Upper lobe of left lung (tissue), 6 donors: ENCODE measurements around the gene FBXL2. TPM values are rescaled to one million over a fixed set of nuclear protein-coding genes. Genes with fewer than 3 reads are reported as not detected.

Experiments used
- ATAC-seq, 2 donors: fragments of 200-7000 bp; cut with Tn5 transposase; one replicate each; pipeline ENCODE4 v1.9.1; 2022; ENCODE audit warnings: mild to moderate bottlenecking in 2 of 2, moderate library complexity in 2 of 2; ENCODE audit not compliant: low FRiP score in 2 of 2
- DNase-seq, 2 donors: peaks; one replicate each; pipeline ENCODE4 v3.0.0-alpha.2; 2019 to 2020
- H3K27ac ChIP-seq, 4 donors: fragments of 200-600 bp; sonication (generic); one replicate each; pipeline ENCODE4 v1.5.1; 2016 to 2019
- H3K27me3 ChIP-seq, 4 donors: fragments of 200-600 bp; sonication (generic); one replicate each; pipeline ENCODE4 v1.5.1; 2017 to 2019
- H3K36me3 ChIP-seq, 4 donors: fragments of 200-600 bp; sonication (generic); one replicate each; pipeline ENCODE4 v1.5.1; 2016 to 2019
- H3K4me1 ChIP-seq, 4 donors: fragments of 200-600 bp; sonication (generic); one replicate each; pipeline ENCODE4 v1.5.1; 2018 to 2019
- H3K4me3 ChIP-seq, 4 donors: fragments of 200-600 bp; sonication (generic); one replicate each; pipeline ENCODE4 v1.5.1; 2017 to 2019; ENCODE audit warnings: mild to moderate bottlenecking in 2 of 4, moderate library complexity in 1 of 4
- H3K9me3 ChIP-seq, 4 donors: fragments of 200-600 bp; sonication (generic); one replicate each; pipeline ENCODE4 v1.5.1; 2018 to 2019
- EP300 ChIP-seq, 4 donors: sonication (generic); formaldehyde crosslinking; IDR thresholded peaks; one replicate each; pipeline ENCODE4 v1.5.1; 2017; ENCODE audit warnings: antibody characterized with exemption in 4 of 4, control low read depth in 2 of 4
- POLR2A ChIP-seq, 4 donors: fragments of 450-650 bp; IDR thresholded peaks; one replicate each; pipeline ENCODE4 v1.5.1; 2016 to 2017; ENCODE audit warnings: antibody characterized with exemption in 4 of 4, mild to moderate bottlenecking in 2 of 4
- POLR2AphosphoS5 ChIP-seq, 2 donors: sonication (generic); formaldehyde crosslinking; IDR thresholded peaks; one replicate each; pipeline ENCODE4 v1.5.1; 2017; ENCODE audit warnings: antibody characterized with exemption in 2 of 2
- WGBS, 2 donors: methylation state at CpG; one replicate each; pipeline ENCODE4 v1.1.5; 2017 to 2018; 5-methylcytosine and 5-hydroxymethylcytosine counted together
- total RNA-seq, 6 donors: library from RNA; depleted of rRNA in 4 of 6; stranded (reverse); fragments of >200 nt in 4 of 6; gene quantifications; one replicate each; pipeline versions ENCODE4 v1.1.0 to v1.2.1, GENCODE V29; 2016 to 2021
- TF ChIP-seq, protein P1 (sequence below), 6 experiments: fragments of 450-650 bp in 4 of 6; fragments of 200-600 bp in 2 of 6; sonication (generic) in 2 of 6; IDR thresholded peaks; one replicate each; pipeline ENCODE4 v1.5.1; 2016 to 2019; ENCODE audit warnings: antibody characterized with exemption in 6 of 6
- donor health status: DM: no; HTN: no; CAD: no; lungs with moderate emphysema.
- donor health status: DM: no; HTN: yes; CAD: no; lungs with severe emphysema.

Gene FBXL2
- total RNA-seq, 6 donors from 2014 or later, result 5.6 to 23.0 (median 9.7) TPM

DNA sequence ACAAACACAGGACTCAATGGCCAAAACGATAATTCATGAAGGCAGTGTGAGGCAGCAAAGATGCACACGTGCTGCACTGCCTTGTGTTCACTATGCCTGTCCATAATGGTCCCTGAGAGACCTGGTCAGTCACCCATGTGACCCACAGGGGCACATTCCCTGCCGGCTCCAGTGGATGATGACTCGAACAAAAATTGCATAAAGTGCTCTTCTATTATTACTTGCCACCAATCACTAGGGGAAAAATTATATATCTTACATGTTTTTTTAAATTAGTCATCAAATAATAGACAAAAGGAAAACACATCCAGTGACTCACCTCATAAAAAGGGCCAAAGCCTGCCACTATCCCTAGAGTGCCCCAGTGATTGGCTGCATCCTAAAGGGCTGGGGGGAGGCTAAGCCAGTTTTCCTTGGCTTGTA, 115.5 kb downstream of the FBXL2 start:
- ATAC-seq (no peak), DNase-seq (no peak)
- Histone ChIP-seq H3K4me3 (no peak overlapping the region), H3K27ac (no peak overlapping the region), H3K4me1 (no peaks in the 10 kb centered on the region), H3K36me3 (peaks cover 20 to 94% (median 64%) of the 10 kb centered on the region in 4 donors), H3K9me3 (no peaks in the 10 kb centered on the region), H3K27me3 (no peaks in the 10 kb centered on the region)
- 69 to 82% methylated on average over 4 of the region's 4 CpGs for WGBS, 2 donors
- TF ChIP-seq, protein P1, sequence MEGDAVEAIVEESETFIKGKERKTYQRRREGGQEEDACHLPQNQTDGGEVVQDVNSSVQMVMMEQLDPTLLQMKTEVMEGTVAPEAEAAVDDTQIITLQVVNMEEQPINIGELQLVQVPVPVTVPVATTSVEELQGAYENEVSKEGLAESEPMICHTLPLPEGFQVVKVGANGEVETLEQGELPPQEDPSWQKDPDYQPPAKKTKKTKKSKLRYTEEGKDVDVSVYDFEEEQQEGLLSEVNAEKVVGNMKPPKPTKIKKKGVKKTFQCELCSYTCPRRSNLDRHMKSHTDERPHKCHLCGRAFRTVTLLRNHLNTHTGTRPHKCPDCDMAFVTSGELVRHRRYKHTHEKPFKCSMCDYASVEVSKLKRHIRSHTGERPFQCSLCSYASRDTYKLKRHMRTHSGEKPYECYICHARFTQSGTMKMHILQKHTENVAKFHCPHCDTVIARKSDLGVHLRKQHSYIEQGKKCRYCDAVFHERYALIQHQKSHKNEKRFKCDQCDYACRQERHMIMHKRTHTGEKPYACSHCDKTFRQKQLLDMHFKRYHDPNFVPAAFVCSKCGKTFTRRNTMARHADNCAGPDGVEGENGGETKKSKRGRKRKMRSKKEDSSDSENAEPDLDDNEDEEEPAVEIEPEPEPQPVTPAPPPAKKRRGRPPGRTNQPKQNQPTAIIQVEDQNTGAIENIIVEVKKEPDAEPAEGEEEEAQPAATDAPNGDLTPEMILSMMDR (IDR thresholded peaks at IDR 0.05), result no peak
- no peak for TF ChIP-seq POLR2AphosphoS5 (IDR thresholded peaks at IDR 0.05)
- TF ChIP-seq EP300 (IDR thresholded peaks at IDR 0.05), result no peak
- no peak for TF ChIP-seq POLR2A (IDR thresholded peaks at IDR 0.05)

- H3K4me1 ChIP-seq, result no peaks in the 10 kb centered on the region
- H3K36me3 ChIP-seq, result peaks cover 30 to 98% (median 72%) of the 10 kb centered on the region in 4 donors
- DNase-seq, result no peak
- H3K4me3 ChIP-seq, result no peak overlapping the region
- H3K9me3 ChIP-seq, result no peaks in the 10 kb centered on the region
- no peaks in the 10 kb centered on the region for H3K27me3 ChIP-seq
- H3K27ac ChIP-seq, result no peak overlapping the region
- TF ChIP-seq POLR2AphosphoS5 (IDR thresholded peaks at IDR 0.05) (no peak), EP300 (IDR thresholded peaks at IDR 0.05) (no peak), POLR2A (IDR thresholded peaks at IDR 0.05) (no peak)
- TF ChIP-seq, protein P1 (IDR thresholded peaks at IDR 0.05), result no peak
- 95 to 96% methylated on average over 1 of the region's 1 CpG for WGBS, 2 donors
- ATAC-seq, result no peak
Observed at GRCh38 chr3:33394403-33395054, 117.3 kb downstream of the FBXL2 start.

GRCh38 chr3:33395900-33396299, 118.7 kb downstream of the FBXL2 start:
- peak in 1 of 2 donors; percentile 72 for ATAC-seq

DNA sequence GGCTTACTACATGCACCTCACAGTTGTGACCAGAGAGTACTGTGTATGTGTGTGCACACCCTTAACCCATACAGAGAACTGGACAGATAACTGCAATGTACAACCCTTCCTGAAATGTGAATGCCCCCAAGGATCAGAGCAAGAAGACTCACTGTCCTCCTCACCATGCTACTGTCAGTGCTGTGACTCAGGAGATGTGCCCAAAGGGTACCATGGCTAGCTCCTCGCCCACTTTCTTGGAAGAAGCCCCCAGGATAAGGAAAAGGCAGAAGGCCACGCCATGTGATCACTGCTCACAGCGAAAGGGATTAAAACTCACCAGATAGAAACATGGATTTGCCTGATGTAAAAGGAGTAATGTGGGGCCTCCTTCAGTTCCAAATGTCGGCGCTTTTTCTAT, 121.2 kb downstream of the FBXL2 start:
- 97 to 100% methylated on average over 5 of the region's 5 CpGs for WGBS, 2 donors
- H3K27ac ChIP-seq, result no peak overlapping the region
- H3K4me3 ChIP-seq, result no peak overlapping the region
- no peaks in the 10 kb centered on the region for H3K9me3 ChIP-seq
- no peaks in the 10 kb centered on the region for H3K27me3 ChIP-seq
- DNase-seq, result no peak
- peaks cover 41 to 96% (median 60%) of the 10 kb centered on the region in 4 donors for H3K36me3 ChIP-seq
- TF ChIP-seq POLR2AphosphoS5 (IDR thresholded peaks at IDR 0.05), result no peak
- TF ChIP-seq, protein P1 (IDR thresholded peaks at IDR 0.05), result no peak
- TF ChIP-seq EP300 (IDR thresholded peaks at IDR 0.05), result no peak
- TF ChIP-seq POLR2A (IDR thresholded peaks at IDR 0.05), result no peak
- ATAC-seq, result no peak
- H3K4me1 ChIP-seq, result no peaks in the 10 kb centered on the region

More at GRCh38 chr3:33395900-33396299, 118.7 kb downstream of the FBXL2 start:
- no peak for DNase-seq
- no peaks in the 10 kb centered on the region for H3K27me3 ChIP-seq
- no peak overlapping the region for H3K27ac ChIP-seq
- no peaks in the 10 kb centered on the region for H3K9me3 ChIP-seq
- H3K4me3 ChIP-seq, result no peak overlapping the region
- 76 to 78% methylated on average over 7 of the region's 7 CpGs for WGBS, 2 donors
- no peak for TF ChIP-seq POLR2AphosphoS5 (IDR thresholded peaks at IDR 0.05)
- TF ChIP-seq, protein P1 (IDR thresholded peaks at IDR 0.05), result no peak
- no peak for TF ChIP-seq EP300 (IDR thresholded peaks at IDR 0.05)
- no peak for TF ChIP-seq POLR2A (IDR thresholded peaks at IDR 0.05)
- peaks cover 35 to 99% (median 70%) of the 10 kb centered on the region in 4 donors for H3K36me3 ChIP-seq
- no peaks in the 10 kb centered on the region for H3K4me1 ChIP-seq

DNA sequence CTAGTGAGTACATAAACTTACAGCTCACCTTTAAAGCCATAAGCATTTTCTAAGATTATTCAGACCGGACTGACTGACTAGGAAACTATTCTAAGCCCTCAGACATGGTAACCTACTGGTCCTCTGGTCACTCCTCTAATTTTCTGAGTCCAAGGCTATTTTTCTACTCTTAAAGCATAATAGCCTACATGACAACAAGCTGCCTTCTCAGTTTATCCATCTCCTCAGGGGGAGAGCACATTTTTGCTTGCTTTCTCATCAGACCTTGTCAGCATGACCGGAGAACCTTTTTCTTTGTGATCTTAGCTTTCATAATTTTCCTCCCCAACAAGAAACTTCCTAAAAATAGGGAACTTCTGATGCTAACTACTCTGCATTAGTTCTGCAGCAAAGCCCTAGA, 124.5 kb downstream of the FBXL2 start:
- TF ChIP-seq, protein P1 (IDR thresholded peaks at IDR 0.05), result no peak
- TF ChIP-seq EP300 (IDR thresholded peaks at IDR 0.05) (no peak), POLR2AphosphoS5 (IDR thresholded peaks at IDR 0.05) (no peak), POLR2A (IDR thresholded peaks at IDR 0.05) (no peak)
- DNase-seq, result no peak
- Histone ChIP-seq H3K36me3 (peaks cover 39 to 94% (median 58%) of the 10 kb centered on the region in 4 donors), H3K27me3 (no peaks in the 10 kb centered on the region), H3K4me1 (no peaks in the 10 kb centered on the region), H3K9me3 (no peaks in the 10 kb centered on the region), H3K4me3 (no peak overlapping the region), H3K27ac (no peak overlapping the region)
- no peak for ATAC-seq
- WGBS, 2 donors, result 80 to 91% methylated on average over 2 of the region's 2 CpGs
